Lower leg skin (tissue), 3 donors: ENCODE data around the gene TIMM23.

ENCODE experiments used
- CTCF ChIP-seq, 3 donors: fragments of 450-650 bp; IDR thresholded peaks; one replicate each; pipeline ENCODE4 v1.5.1; 2016; ENCODE audit warnings: antibody characterized with exemption in 3 of 3, mild to moderate bottlenecking in 3 of 3, moderate library complexity in 2 of 3
- POLR2A ChIP-seq, 2 donors: fragments of 450-650 bp; IDR thresholded peaks; one replicate each; pipeline ENCODE4 v1.6.1; 2016 to 2017; ENCODE audit warnings: antibody characterized with exemption in 2 of 2, mild to moderate bottlenecking in 1 of 2, moderate library complexity in 1 of 2

GRCh38 chr10:46001187-46001756 is 29.0 kb downstream of the TIMM23 start:
- TF ChIP-seq POLR2A (IDR thresholded peaks at IDR 0.05), result no peak
- TF ChIP-seq CTCF (IDR thresholded peaks at IDR 0.05), result no peak
